Astrocyte of the hippocampus (primary cell): ENCODE data around the gene TINAG.
A peak's percentile ranks its signal among the peaks of the same experiment; 100 is the strongest.
"Not testable (repeated sequence)": the region's sequence is repeated elsewhere in the genome, so short reads cannot be mapped to it uniquely, and the experiment has no call there.

Experiments
- DNase-seq: peaks from one replicate; pipeline ENCODE4 v3.0.0; 2011; ENCODE audit warnings: low read depth, low spot score

Gene TINAG

GRCh38 chr6:54307439-54307910 lies 766 bp upstream of the TINAG start:
- DNase-seq: no peak

GRCh38 chr6:54308986-54309315 lies 710 bp downstream of the TINAG start:
- DNase-seq: no peak

GRCh38 chr6:54310377-54311152 lies 2.3 kb downstream of the TINAG start:
- no peak for DNase-seq

- DNase-seq: no peak
Measured at GRCh38 chr6:54315656-54316055, 7.4 kb downstream of the TINAG start.

GRCh38 chr6:54320871-54321270 lies 12.6 kb downstream of the TINAG start:
- no peak for DNase-seq

GRCh38 chr6:54327631-54328030 lies 19.4 kb downstream of the TINAG start:
- DNase-seq: no peak

GRCh38 chr6:54331571-54331970 lies 23.3 kb downstream of the TINAG start:
- DNase-seq: not testable (repeated sequence)

GRCh38 chr6:54335871-54336270 lies 27.6 kb downstream of the TINAG start:
- DNase-seq: peak; percentile 92

GRCh38 chr6:54353975-54354374 lies 45.7 kb downstream of the TINAG start:
- peak; percentile 10 for DNase-seq

- no peak for DNase-seq
Measured at GRCh38 chr6:54354608-54355007, 46.4 kb downstream of the TINAG start.

- no peak for DNase-seq
Measured at GRCh38 chr6:54357141-54357540, 48.9 kb downstream of the TINAG start.

GRCh38 chr6:54361188-54361587 lies 52.9 kb downstream of the TINAG start:
- no peak for DNase-seq

GRCh38 chr6:54361734-54362133 lies 53.5 kb downstream of the TINAG start:
- no peak for DNase-seq

GRCh38 chr6:54366667-54367327 lies 58.6 kb downstream of the TINAG start:
- no peak for DNase-seq

- no peak for DNase-seq
Measured at GRCh38 chr6:54377776-54378175, 69.5 kb downstream of the TINAG start.

GRCh38 chr6:54386295-54386694 lies 78.1 kb downstream of the TINAG start:
- no peak for DNase-seq

GRCh38 chr6:54390362-54390761 lies 82.1 kb downstream of the TINAG start:
- DNase-seq: no peak

GRCh38 chr6:54391577-54391976 lies 83.3 kb downstream of the TINAG start:
- no peak for DNase-seq

- DNase-seq: no peak
Measured at GRCh38 chr6:54403096-54403495, 94.9 kb downstream of the TINAG start.

- no peak for DNase-seq
Measured at GRCh38 chr6:54404791-54405190, 96.5 kb downstream of the TINAG start.

GRCh38 chr6:54411767-54412166 lies 103.5 kb downstream of the TINAG start:
- DNase-seq: no peak

GRCh38 chr6:54415517-54415916 lies 107.3 kb downstream of the TINAG start:
- DNase-seq: peak; percentile 22

- DNase-seq: peak; percentile 72
Measured at GRCh38 chr6:54419885-54420284, 111.6 kb downstream of the TINAG start.
